H4 (cell line): ENCODE measurements around the gene PGAM2. TPM values are rescaled to one million over a fixed set of nuclear protein-coding genes. Genes with fewer than 3 reads are reported as not detected.

Experiments
- DNase-seq: peaks from one replicate; pipeline ENCODE4 v3.0.0-alpha.2; 2015; ENCODE audit warnings: low spot score
- total RNA-seq: library from RNA; depleted of rRNA; stranded (reverse); fragments of >200 nt; shearing (Covaris generic); gene quantifications from 2 replicates; pipeline ENCODE4 v1.2.3, GENCODE V29; 2014; rRNA removed

PGAM2 gene
- total RNA-seq, result not detected in 2 replicates

DNA sequence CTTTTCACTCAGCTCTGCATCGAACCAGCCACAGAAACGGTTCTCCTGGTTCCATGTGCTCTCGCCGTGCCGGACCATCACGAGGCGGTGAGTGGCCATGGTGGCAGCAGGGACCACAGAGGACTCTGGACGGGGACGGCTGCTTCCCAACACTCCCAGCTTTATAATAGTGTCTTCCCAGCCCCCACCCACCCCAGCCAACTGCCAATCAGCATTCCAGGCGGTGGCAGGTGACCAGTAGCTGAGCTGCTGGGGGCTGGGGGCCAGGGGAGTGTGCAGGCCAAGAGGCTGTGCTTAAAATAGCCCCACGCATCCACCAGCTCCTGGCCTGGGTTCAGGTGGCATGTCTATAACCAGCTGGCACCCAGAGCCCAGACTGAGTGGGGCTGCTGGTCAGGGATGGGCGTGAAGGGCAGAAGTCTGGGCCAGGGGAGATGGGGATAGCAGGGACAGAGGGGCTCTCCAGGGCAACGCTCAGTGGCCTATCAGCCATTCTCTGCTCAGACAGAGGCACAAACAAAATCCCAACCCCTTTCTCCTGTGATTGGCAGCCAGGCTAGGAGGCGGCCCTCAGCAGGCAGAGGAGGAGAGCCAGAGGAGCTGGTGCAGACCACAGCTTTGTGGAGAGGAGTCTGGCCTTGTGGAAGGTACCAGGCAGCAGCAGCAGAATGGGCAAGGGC is at the start of gene PGAM2:
Gene PGAM2, minus strand, starts transcription at position 137 of the 680 bp plus-strand sequence. Its CDS starts 38 bp downstream, at position 99.
- no peak for DNase-seq

DNA sequence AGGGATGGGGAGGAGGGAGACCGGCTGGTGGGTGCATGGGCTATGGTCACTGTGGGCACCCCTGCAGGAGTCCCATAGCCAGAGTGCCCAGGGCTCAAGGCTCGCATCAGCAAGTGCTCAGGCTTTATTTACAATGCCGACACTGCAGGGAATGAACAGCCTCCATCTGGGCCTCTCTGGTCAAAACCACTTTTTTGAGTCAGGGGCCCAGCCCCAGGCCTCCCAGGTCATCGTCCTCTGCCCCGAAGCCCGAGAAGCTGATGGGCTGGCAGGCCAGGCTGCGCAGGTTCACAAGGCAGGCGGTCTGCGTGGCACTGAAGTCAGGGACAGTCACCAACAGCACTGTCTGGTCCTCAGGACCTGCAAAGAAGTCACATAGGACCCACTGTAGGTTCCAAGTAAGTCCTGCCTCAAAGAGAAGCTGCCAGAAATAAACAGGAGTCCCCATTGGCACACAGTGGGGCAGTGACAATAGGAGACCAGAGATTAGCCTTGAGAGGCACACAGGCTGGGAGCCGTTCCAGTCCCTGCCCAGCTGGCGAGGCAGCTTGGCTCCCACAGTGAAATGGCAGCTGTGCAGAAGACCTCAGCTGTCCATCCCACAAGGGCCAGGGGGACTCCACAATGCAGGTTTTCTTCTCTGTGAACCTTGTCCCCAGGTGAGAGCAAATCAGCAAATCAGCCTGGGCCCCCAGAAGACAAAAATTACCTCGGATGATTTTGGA is 49.4 kb upstream of the PGAM2 start:
- DNase-seq, result no peak

DNA sequence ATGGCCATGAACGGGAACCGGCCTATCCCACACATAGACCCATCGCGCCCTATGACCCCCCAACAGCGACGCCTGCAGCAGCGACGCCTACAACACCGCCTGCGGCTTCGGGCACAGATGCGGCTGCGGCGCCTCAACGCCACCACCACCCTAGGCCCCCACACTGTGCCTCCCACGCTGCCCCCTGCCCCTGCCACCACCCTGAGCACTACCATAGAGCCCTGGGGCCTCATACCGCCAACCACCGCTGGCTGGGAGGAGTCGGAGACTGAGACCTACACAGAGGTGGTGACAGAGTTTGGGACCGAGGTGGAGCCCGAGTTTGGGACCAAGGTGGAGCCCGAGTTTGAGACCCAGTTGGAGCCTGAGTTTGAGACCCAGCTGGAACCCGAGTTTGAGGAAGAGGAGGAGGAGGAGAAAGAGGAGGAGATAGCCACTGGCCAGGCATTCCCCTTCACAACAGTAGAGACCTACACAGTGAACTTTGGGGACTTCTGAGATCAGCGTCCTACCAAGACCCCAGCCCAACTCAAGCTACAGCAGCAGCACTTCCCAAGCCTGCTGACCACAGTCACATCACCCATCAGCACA is 48.5 kb upstream of the PGAM2 start:
- DNase-seq, result no peak

DNA sequence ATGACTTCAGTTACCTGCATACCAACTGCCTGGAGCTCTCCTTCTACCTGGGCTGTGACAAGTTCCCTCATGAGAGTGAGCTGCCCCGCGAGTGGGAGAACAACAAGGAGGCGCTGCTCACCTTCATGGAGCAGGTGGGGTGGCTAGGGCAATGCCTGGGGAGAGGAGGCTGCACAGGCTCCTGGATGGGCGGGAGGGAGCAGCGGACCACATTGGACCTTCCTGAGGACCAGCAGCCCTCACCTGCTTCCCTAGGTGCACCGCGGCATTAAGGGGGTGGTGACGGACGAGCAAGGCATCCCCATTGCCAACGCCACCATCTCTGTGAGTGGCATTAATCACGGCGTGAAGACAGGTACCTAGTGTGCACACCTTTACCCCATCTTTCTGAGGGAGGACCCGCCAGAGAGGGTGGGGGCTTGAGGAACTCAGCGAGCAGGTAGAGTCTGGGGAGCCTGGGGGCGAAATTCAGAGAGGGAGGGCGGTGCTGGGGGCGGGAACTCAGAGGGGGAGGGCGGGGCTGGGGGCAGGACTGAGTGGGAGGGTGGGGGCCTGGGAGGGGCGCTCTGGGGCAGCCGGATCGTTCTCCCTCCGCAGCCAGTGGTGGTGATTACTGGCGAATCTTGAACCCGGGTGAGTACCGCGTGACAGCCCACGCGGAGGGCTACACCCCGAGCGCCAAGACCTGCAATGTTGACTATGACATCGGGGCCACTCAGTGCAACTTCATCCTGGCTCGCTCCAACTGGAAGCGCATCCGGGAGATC is 47.8 kb upstream of the PGAM2 start:
- no peak for DNase-seq

DNA sequence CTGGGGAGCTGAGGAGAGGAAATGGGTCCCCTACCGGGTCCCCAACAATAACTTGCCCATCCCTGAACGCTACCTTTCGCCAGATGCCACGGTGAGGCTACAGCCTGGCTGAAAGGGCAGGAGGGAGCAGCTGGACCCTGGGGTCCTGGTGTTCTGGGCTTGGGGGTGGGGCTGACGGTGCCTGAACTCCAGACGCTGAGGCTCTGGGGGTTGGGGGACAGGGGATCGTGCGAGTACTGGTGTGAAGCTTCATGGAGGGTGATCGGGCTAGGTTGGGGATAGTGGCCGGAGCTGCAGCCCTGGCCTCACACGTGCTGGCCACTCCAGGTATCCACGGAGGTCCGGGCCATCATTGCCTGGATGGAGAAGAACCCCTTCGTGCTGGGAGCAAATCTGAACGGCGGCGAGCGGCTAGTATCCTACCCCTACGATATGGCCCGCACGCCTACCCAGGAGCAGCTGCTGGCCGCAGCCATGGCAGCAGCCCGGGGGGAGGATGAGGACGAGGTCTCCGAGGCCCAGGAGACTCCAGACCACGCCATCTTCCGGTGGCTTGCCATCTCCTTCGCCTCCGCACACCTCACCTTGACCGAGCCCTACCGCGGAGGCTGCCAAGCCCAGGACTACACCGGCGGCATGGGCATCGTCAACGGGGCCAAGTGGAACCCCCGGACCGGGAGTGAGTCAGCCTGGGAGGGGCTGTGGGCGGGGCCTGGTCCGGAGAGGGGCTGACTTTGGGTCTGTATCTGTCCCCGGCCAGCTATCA is 47.0 kb upstream of the PGAM2 start:
- no peak for DNase-seq

DNA sequence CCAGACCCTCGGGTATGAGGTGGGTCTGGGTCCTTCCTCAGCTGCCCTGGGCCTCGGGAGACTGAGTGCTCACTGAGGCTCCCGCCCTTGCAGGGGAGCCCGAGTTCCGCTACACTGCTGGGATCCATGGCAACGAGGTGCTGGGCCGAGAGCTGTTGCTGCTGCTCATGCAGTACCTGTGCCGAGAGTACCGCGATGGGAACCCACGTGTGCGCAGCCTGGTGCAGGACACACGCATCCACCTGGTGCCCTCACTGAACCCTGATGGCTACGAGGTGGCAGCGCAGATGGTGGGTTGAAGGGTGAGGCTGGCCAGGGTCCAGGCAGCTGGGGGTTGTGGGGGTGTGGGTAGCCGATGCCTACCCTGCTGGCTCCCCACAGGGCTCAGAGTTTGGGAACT is 46.4 kb upstream of the PGAM2 start:
- DNase-seq, result no peak

DNA sequence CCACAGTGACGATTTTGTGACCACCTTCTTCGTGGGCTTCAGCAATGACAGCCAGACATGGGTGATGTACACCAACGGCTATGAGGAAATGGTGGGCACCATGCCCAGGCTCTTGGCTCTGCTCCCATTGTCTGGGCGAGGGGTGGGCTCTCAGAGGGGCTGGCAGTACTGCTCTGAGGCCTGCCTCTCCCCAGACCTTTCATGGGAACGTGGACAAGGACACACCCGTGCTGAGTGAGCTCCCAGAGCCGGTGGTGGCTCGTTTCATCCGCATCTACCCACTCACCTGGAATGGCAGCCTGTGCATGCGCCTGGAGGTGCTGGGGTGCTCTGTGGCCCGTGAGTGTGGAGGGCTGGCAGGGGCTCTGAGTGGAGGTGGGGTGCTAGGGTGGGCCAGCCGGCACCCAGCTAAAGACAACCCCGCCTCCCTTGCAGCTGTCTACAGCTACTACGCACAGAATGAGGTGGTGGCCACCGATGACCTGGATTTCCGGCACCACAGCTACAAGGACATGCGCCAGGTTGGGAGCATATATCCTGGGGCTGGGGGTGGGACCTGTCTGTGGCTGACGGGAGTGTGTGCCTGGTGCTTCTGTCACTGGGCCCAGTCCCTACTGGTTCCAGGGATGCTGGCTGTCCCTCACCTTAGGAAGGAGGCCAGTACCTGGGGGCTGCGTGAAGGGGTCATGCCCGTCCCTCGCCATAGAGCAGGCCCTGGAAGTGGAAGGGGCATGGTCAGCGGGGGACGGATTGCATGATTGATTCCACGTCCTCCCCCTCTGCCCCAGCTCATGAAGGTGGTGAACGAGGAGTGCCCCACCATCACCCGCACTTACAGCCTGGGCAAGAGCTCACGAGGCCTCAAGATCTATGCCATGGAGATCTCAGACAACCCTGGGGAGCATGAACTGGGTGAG is 45.6 kb upstream of the PGAM2 start:
- DNase-seq, result no peak

DNA sequence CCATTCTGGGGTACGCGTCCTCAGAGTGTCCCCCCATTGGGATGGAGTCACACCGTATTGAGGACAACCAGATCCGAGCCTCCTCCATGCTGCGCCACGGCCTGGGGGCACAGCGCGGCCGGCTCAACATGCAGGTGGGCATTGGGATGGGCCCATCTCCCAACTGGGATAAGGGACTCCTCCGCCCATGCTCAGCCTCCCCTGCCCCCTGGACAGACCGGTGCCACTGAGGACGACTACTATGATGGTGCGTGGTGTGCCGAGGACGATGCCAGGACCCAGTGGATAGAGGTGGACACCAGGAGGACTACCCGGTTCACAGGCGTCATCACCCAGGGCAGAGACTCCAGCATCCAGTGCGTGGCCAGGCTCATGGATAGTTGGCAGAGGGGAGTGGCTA is 44.6 kb upstream of the PGAM2 start:
- no peak for DNase-seq

DNA sequence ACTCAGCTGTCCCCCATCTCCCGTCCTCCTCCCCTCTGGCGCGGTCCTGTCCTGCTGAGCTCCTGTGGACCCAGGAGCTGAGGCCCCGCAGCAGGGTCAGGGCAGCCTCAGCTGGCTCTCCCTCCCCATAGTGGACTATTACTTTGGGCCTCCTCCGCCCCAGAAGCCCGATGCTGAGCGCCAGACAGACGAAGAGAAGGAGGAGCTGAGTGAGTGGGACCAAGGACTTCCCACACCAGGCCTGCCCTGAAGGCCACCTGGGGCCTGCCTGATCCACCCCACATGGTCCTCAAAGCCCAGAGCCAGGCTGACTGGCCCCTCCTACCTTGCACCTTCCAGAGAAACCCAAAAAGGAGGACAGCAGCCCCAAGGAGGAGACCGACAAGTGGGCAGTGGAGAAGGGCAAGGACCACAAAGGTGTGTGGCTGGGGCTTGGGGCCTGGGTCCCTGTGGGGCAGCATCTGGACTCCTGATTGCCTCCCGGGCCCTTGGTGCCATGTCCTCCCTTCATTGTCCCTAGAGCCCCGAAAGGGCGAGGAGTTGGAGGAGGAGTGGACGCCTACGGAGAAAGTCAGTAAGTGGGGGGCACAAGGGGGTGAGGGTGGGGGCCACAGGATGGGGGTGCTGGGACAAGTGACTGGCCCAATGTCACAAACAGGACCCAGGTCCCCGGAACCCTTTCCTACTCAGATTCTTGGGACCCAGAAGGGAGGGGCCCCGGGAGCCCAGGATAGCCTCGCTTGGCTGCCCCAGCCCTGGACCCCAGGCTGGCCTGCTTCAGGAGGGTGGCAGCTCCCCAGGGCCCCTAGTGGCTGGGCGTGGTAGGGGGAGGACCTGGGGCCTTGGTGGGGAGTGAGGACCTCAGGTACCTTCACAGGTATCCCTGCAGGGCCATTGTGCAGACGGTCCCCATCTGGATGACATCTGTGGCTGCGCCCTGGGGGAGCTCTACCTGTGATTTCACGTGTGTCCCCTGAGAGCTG is 43.7 kb upstream of the PGAM2 start:
- no peak for DNase-seq

DNA sequence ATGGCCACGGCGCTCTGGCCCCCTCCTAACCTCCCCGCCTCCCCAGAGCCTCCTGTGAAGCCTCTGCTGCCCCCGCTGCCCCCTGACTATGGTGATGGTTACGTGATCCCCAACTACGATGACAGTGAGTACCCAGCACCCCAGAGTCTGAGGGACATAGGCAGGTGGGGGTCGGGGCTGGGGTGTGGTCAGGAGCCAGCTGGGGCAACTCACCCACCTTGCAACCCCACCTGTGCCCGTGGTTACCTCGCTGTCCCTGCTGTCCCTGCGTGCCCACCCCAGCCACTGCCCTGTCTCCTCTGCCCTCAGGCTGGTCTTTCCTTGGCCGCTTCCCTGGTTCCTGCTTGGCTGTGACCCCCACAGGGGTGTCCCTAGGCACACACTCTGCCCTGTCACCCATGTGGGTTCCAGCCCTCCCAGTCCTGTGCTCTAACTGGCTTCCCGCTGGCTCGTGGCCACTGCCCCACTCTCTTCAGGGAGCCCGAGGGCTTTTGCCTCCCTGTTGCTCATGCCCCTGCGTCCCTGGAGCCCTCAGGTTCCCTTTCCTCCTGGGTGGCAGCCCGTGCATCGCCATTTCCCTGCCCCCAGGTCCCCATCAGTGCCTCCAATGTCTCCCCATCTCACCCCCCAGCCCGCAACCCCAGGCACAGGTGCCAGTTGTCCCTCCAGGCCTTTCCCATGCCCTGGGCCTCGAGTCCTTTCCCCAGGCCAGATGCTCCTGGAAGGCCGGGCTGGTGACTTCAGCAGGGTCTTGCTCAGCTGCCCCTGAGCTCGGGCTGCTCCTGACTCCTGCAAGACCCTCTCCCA is 42.8 kb upstream of the PGAM2 start:
- no peak for DNase-seq

DNA sequence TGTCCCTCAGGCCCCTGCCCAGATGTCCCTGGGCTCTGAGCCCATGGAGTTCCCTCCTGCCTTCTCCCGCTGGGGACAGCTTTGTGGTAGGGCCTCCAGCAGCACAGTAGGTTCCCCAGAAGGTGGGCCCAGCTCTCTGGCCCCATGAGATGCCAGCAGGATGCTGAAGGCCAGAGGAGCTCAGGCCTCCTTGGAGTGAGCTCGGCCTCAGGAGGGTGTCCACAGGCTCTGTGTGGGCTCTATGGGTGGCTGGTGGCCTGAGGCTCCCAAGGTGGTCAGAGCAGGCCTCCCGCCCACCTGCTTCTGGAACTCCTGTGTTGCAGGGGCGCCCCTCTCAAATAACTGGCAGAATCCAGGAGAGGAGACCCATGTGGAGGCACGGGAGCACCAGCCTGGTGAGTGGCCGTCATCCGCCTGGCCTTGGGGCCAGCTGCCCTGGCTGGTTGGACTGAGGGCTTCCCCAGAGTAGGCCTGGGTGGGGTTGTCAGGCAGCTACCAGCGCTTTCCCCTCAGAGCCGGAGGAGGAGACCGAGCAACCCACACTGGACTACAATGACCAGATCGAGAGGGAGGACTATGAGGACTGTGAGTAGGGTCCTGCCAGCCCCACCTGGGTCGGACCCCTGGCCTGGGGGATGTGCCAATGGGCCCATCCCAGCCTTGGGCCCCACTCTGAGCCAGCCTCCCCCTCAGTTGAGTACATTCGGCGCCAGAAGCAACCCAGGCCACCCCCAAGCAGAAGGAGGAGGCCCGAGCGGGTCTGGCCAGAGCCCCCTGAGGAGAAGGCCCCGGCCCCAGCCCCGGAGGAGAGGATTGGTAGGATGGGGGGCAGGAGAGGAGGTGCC is 42.0 kb upstream of the PGAM2 start:
- DNase-seq, result no peak

DNA sequence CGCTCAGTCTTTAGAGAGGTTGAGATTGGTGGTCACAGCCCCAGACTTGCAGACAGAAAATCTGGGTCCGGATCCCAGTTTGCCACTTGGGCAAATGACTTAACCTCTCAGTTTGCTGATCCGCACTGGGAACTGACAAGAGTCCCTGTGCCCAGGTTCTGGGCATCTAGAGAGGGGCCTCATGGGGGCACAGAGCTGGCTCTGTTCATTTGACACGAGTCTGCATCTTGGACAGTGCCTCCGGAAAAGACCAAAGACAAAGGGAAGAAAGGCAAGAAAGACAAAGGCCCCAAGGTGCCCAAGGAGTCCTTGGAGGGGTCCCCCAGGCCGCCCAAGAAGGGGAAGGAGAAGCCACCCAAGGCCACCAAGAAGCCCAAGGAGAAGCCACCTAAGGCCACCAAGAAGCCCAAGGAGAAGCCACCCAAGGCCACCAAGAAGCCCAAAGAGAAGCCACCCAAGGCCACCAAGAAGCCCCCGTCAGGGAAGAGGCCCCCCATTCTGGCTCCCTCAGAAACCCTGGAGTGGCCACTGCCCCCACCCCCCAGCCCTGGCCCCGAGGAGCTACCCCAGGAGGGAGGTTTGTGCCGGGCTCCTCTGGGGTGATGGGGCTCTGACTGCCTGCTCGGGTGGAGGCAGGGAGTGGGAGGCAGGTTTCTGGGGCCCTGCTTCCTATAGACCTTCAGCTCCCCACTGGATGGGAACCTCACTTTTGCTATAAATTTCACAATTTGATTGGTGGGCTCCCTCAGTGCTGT is 41.1 kb upstream of the PGAM2 start:
- DNase-seq, result no peak

DNA sequence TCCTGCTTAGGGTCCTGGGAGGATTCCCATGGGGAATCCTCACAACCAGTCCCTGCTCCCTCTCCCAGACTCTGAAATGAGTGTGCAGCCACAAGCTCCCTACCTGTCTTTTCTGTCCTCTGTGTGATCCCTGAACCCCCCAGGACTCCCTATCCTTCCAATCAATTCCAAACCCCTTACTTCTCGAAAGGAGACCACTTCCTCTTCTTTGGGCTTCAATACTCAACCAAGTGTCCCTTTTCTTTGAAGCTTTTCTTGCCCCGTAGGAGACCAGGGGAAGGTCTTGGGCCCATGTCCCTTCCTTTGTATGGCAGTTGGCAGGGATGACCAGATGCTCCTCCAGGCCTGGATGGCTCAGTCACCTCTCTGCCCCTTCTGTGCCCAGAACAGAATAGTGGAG is 40.5 kb upstream of the PGAM2 start:
- no peak for DNase-seq

DNA sequence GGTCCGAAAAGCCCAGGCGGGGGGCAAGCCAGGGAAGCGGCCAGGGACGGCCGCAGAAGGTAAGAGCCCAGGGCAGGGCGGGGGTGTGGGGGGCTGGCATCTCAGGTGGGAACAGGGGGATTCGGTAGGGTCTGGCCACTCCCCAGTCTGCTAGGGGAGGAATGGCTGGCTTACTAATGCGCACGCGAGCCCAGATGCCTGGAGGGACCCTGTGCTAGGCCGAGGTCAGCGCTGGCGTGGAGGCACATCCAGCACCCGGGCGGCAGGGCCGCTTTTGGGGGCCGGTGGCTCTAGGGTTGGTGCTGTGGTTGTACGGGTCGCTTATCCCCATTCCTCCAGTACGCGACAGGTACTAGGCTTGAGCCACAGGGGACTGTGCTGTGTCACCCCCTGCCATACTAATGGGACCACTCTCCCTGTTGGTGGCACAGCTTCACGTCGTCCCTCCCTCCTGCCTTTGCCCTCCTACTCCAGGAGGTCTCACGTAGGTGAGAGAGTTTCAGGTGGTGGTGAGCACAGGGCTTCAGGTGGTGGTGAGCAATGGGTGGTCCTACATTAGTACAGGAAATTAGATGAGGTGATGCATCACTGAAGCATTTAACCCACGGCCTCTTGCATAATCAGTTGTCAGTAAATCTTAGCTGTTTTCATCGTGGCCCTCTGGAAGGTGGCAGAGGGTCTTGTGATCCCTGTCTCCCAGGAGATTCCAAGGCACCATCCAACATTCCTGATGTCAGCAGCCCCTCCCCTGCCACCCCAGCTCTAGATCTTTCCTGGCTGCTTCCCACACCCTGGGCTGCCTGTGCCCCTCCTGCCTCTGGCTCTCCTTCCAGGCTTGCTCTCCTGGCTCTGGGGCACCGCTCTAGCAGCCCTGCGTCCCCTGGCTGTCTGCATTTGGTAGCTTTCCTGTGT is 39.7 kb upstream of the PGAM2 start:
- DNase-seq, result no peak
